K562 treated with DMSO at 1 percent for 48 hours (cell line): ENCODE measurements around the gene REXO1. TPM values are rescaled to one million over a fixed set of nuclear protein-coding genes. Genes with fewer than 3 reads are reported as not detected.

Experiments
- total RNA-seq: library from RNA; unstranded; fragments of 300-600 nt; gene quantifications from 2 replicates; pipeline ENCODE4 v1.2.3, GENCODE V29; 2022; ENCODE audit warnings: low replicate concordance; ENCODE audit errors: extremely low read depth

The REXO1 gene, protein sequence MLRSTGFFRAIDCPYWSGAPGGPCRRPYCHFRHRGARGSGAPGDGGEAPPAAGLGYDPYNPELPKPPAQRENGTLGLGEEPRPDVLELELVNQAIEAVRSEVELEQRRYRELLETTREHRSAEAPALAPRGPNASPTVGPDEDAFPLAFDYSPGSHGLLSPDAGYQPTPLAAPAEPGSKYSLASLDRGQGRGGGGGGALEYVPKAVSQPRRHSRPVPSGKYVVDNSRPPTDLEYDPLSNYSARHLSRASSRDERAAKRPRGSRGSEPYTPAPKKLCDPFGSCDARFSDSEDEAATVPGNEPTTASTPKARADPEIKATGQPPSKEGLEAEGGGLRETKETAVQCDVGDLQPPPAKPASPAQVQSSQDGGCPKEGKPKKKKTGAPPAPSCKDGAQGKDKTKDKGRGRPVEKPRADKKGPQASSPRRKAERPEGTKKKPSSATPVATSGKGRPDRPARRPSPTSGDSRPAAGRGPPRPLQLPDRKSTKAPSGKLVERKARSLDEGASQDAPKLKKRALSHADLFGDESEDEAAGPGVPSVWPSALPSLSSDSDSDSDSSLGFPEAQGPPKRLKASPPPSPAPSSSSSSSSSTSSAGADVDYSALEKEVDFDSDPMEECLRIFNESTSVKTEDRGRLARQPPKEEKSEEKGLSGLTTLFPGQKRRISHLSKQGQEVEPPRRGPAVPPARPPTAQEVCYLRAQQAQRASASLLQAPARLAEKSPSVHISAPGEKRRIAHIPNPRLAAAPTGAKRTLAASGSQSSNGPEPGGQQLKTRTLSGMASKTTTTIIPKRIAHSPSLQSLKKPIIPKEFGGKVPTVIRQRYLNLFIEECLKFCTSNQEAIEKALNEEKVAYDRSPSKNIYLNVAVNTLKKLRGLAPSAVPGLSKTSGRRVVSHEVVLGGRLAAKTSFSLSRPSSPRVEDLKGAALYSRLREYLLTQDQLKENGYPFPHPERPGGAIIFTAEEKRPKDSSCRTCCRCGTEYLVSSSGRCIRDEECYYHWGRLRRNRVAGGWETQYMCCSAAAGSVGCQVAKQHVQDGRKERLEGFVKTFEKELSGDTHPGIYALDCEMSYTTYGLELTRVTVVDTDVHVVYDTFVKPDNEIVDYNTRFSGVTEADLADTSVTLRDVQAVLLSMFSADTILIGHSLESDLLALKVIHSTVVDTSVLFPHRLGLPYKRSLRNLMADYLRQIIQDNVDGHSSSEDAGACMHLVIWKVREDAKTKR
- not detected in 2 replicates for total RNA-seq

DNA sequence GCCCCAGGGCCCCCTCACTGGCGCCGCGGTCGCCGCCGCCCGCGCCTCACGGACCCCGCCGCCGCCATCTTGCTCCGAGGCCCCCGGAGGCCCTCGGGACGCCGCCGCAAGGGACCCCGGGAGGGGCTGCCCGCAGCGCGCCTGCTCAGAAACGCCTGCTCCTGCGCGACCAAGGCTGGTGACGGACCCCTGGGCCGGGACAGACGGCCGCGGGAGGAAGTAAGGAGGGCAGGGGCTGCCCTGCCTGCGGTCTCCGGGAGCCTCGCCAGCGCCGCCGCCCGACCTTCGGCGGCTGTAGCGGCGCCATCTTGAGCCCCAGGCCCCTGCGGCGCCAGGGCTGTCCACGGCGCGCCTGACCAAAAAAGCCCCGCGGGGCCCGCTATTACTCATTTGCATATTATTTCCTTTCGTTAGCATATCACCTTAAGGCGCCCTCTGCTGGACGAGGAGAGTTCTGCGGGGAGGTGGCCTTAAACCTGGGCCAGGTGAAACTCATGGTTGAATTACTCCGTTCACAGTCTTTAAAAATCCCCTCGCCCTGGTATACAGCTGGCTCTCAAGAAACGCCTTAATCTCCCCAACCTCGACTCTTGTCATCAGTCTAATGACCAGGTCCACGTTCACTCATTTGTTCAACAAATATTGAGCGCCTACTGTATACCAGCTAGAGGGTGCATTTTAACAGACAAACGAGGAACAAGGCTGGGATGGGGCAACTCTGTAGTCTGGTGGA, at the start of gene REXO1:
Gene REXO1 (minus strand): TSS at position 85 of the 733 bp plus-strand sequence. CDS start 125 bp downstream, outside the sequence.

DNA sequence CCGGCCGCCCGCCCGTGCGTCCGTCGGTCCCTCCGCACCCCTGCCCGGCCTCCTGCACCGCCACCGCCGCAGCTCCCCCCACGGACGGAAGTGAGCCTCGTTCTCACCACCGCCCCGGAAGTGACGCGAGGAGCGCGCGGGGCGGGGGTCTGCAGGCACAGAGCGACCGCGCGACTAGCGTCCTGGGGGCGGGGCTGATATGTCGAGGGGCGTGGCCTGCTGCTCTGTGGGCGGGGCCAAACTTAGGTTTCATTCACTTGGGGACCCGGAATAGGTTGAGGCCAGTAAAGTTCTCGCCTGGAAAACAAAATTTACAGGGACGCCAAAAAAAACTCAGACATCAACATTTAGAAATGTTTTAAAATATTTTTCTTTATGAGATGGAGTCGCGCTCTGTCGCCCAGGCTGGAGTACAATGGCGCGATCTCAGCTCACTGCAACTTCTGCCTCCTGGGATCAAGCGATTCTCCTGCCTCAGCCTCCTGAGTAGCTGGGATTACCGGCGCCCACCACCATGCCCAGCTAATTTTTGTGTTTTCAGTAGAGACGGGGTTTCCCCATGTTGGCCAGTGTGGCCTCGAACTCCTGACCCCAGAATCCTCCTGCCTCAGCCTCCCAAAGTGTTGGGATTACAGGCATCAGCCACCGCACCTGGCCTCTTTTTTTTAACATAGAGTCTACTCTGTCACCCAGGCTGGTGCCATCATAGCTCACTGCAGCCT, 37.3 kb upstream of the REXO1 start, which contains the start of gene ABHD17A:
Gene ABHD17A (minus strand): TSS at position 99 of the 722 bp plus-strand sequence. CDS start 3,930 bp downstream, outside the sequence.

DNA sequence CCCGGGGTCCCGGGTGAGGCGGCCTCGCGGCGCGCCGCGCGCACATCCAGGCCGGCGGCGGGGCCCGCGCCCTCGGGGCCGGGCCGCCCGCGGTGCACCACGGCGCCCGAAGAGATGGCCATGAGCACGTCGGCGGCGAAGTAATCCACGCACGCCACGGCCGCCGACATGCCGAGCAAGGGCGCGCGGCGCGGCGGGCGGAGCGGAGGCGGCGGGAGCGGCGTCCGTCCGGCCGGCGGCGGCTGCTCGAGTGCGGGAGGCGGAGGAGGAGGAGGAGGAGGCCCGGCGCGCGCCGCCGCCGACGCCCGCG, 15.0 kb upstream of the REXO1 start, which contains the start of gene KLF16:
Gene KLF16 (minus strand): TSS at position 252 of the 310 bp plus-strand sequence. CDS start 82 bp downstream, at position 170.

DNA sequence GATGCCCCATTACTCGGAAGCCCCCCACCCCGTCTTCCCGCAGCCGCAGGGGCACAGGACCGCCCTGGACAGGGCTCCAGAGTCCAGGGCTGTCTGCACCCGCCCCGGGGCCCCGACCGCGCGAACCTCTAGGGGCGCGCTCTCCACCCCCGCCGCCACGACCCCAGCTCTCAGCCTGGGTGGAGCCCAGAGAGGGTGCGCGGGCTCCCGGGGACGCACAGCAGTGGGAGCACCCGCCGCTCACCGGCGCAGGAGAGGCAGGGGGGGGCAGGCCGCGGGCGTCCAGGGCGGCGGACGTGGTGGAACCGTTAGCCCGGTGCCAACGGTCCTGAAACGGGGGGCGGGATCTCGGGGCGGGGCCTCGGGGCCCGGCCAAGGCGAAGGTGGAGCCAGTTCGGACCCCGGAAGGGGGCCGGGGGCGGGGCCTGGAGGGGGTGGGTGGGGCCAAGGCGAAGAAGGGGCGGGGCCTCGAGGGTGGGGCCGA, 36.3 kb downstream of the REXO1 start, which contains the start of gene ATP8B3:
Gene ATP8B3 (minus strand): TSS at position 335 of the 484 bp plus-strand sequence. CDS start 540 bp downstream, outside the sequence.

Other genes starting within 250 kb of the REXO1 start
- gene UQCR11, start 243.0 kb downstream of the REXO1 start, total RNA-seq, result not detected in 2 replicates
- 141 TPM in 1 of 2 replicates, not detected in the other for gene TCF3, start 195.9 kb downstream of the REXO1 start, total RNA-seq
- gene ONECUT3, start 95.0 kb downstream of the REXO1 start, total RNA-seq, result not detected in 2 replicates
- not detected in 2 replicates for gene ATP8B3, start 36.2 kb downstream of the REXO1 start, total RNA-seq
- not detected in 2 replicates for gene KLF16, start 15.1 kb upstream of the REXO1 start, total RNA-seq
- gene ABHD17A, start 37.0 kb upstream of the REXO1 start, total RNA-seq, result 314 TPM in 1 of 2 replicates, not detected in the other
- not detected in 2 replicates for gene ADAT3, start 56.9 kb upstream of the REXO1 start, total RNA-seq
- gene SCAMP4, start 56.9 kb upstream of the REXO1 start, total RNA-seq, result not detected in 2 replicates
- gene CSNK1G2, start 92.7 kb upstream of the REXO1 start, total RNA-seq, result 170 TPM in 1 of 2 replicates, not detected in the other
- gene BTBD2, start 167.2 kb upstream of the REXO1 start, total RNA-seq, result not detected in 2 replicates
- 245 TPM in 1 of 2 replicates, not detected in the other for gene MKNK2, start 202.8 kb upstream of the REXO1 start, total RNA-seq
- not detected in 2 replicates for gene MOB3A, start 247.8 kb upstream of the REXO1 start, total RNA-seq
- gene IZUMO4, start 248.4 kb upstream of the REXO1 start, total RNA-seq, result not detected in 2 replicates